GM12878 (cell line): ENCODE measurements around the gene IL26.

Experiments
- CTCF ChIP-seq, 3 experiments: IDR thresholded peaks in 2 of 3; conservative IDR thresholded peaks in 1 of 3; 2 replicates each; pipeline ENCODE4 v1.5.1; 2011; ENCODE audit warnings: low read depth in 3 of 3, low read length in 3 of 3, mild to moderate bottlenecking in 3 of 3, control low read depth in 2 of 3, moderate library complexity in 2 of 3, inconsistent platforms in 1 of 3, mixed read lengths in 1 of 3; ENCODE audit not compliant: control insufficient read depth in 2 of 3, insufficient read depth in 1 of 3; ENCODE audit errors: extremely low read depth in 1 of 3
- E2F8 ChIP-seq: fragments of 450-650 bp; IDR thresholded peaks from 2 replicates; pipeline ENCODE4 v1.6.1; 2018; ENCODE audit warnings: mild to moderate bottlenecking, low read depth, moderate library complexity; ENCODE audit not compliant: partially characterized antibody
- GATAD2B ChIP-seq: fragments of 450-650 bp; conservative IDR thresholded peaks from 2 replicates; pipeline ENCODE4 v1.6.1; 2017; ENCODE audit warnings: low read depth, mild to moderate bottlenecking, moderate library complexity
- IRF3 ChIP-seq: fragments of 450-650 bp; IDR thresholded peaks from 2 replicates; pipeline ENCODE4 v1.6.1; 2014; ENCODE audit warnings: mild to moderate bottlenecking
- MXI1 ChIP-seq: fragments of 150-350 bp; IDR thresholded peaks from 2 replicates; pipeline ENCODE4 v1.6.1; 2011; ENCODE audit warnings: low read depth, mild to moderate bottlenecking, inconsistent platforms, low read length, improper control_type of control experiment
- POLR2A ChIP-seq: IDR thresholded peaks from 2 replicates; pipeline ENCODE4 v1.6.1; 2011; ENCODE audit warnings: low read depth, mild to moderate bottlenecking, low read length
- POLR2AphosphoS2 ChIP-seq: IDR thresholded peaks from 2 replicates; pipeline ENCODE4 v1.6.1; 2011; ENCODE audit warnings: low read depth, mild to moderate bottlenecking, low read length, improper control_type of control experiment, moderate library complexity
- SUZ12 ChIP-seq: fragments of 200-600 bp; sonication (generic); IDR thresholded peaks from one replicate; pipeline ENCODE4 v1.6.1; 2018; ENCODE audit warnings: antibody characterized with exemption, mild to moderate bottlenecking; ENCODE audit not compliant: unreplicated experiment
- TARDBP ChIP-seq: IDR thresholded peaks from 2 replicates; pipeline ENCODE4 v1.6.1; 2016; ENCODE audit warnings: borderline replicate concordance

- TF ChIP-seq POLR2A (no peak), GATAD2B (no peak), SUZ12 (no peak), POLR2AphosphoS2 (no peak), TARDBP (no peak), MXI1 (no peak), IRF3 (no peak), CTCF (IDR thresholded peaks at IDR 0.05 in 2 of 3, conservative IDR thresholded peaks at IDR 0.05 in 1 of 3; ENCODE audit: control insufficient read depth in 2 of 3, extremely low read depth in 1 of 3, insufficient read depth in 1 of 3, low read depth in 3 of 3, low read length in 3 of 3) (no peak), E2F8 (no peak)
Measured at GRCh38 chr12:68240079-68240478, 14.5 kb upstream of the IL26 start.
